SH-SY5Y (cell line): Measurements from ENCODE around the gene FAM227A.

Experiments used
- GATA2 ChIP-seq: IDR thresholded peaks from 2 replicates; pipeline ENCODE4 v1.6.1; 2011; ENCODE audit warnings: mild to moderate bottlenecking, low read depth, low read length
- GATA3 ChIP-seq: IDR thresholded peaks from 2 replicates; pipeline ENCODE4 v1.6.1; 2011; ENCODE audit warnings: low read depth, mild to moderate bottlenecking, low read length, moderate library complexity

- no peak for TF ChIP-seq GATA2
- TF ChIP-seq GATA3 = no peak
Measured at GRCh38 chr22:38653741-38654140, 2.5 kb downstream of the FAM227A start.
